Stimulated activated CD4-positive, alpha-beta T cell treated with anti-CD3 and anti-CD28 coated beads, Interleukin-1b, Interleukin-23, amount 100 ng/mL, for 1 hour (primary cell): ENCODE results near the gene F10.

Experiments used
- DNase-seq, 2 donors: peaks; one replicate each; pipeline ENCODE4 v3.0.0-alpha.2; 2020; ENCODE audit warnings: low read depth in 2 of 2

F10 gene

DNA sequence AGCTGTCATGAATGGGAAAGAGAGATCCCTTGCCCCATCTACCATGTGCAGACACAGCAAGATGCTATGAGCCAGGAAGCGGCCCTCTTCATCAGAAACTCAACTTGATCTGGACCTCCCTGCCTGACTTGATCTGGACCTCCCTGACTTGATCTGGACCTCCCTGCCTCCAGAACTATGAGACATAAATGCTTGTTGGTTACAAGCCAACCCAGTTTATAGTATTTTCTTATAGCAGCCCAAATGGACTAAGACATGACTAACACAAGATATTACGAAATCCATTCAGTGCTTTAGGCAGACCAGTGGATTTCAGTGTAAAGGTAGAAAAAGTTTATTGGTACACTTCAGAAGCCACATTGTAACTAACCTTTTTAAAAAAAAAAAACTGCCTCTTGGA lies 70.3 kb downstream of the F10 start:
- DNase-seq = no peak

DNA sequence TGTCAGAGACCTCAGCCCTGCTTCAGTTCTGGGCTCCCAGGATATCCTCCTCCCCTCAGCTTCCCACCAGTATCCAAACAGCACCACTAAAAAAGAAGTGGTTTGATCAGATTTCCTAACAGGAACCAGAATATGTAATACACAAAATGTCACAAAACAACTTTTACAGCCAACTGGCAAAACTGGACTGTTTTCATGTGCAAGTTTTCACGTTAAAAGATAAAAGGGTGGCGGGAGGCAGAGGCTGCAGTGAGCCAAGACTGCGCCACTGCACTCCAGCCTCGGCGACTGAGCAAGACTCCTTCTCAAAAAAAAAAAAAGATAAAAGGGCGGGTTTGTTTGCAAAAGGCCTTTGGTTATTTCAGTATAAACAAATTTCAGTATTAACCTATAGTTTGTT lies 72.8 kb downstream of the F10 start:
- no peak for DNase-seq

DNA sequence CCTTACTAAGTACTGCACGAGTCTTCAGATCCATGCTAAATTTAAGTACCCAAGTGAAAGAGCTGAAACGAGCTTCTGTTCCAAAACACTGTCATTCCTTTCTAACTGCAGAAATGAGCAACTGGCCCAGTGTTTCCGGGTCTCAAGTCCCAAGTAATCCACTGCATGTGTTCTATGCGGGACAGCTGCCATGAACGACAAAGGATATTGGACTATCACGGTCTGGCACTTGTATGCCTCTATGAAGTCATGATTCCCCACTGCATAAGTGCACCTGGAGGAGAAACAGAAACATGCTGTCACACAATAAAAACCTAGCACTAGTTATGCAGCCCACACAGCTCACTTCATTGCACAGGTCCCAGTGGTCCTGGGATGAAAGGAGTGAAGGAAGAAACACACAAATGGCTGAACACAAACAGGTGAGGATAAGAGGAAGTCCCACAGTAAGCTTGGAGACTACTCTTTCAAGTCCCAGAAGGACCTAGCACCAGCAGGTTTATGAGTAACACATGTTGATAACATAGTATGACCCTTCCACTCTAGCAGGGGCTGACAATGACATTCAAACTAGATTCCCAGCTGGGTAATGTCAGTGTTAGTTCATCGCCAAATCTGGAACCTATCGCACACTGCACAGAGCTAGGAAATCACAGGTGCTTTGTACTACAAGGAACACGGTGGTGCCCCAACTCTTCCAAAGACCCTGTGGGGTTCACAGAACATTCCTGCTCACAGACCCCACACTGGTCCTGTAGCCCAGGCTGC lies 74.6 kb downstream of the F10 start:
- DNase-seq = no peak
